ENCODE results near the gene CCDC57.

Gene CCDC57

GRCh38 chr17:82247182-82247823, 34.7 kb upstream of the CCDC57 start:
- in situ Hi-C loops (cut with HindIII; ENCODE audit: low sequenced_read_pairs) = no loop called here

GRCh38 chr17:82246365-82247181, 33.9 kb upstream of the CCDC57 start:
- in situ Hi-C loops (cut with HindIII; ENCODE audit: low sequenced_read_pairs) = no loop called here

DNA sequence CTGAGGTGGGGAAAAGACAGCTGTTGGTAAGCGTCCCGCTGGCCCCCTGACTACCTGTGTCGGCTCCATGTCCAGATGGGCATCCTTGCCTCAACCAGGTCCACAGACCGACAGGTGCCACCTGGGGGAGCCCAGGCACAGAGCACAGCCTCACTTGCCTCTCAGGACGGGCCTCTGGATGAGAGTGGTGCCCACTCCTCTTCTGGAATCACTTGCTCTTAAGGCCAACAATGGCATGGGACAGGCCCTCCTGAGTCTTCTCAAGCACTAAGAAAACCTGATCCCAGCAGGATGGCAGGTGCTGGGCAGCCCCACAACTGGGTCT, 33.4 kb upstream of the CCDC57 start:
- in situ Hi-C loops (cut with HindIII; ENCODE audit: low sequenced_read_pairs) = no loop called here

GRCh38 chr17:82245134-82246039, 32.7 kb upstream of the CCDC57 start:
- in situ Hi-C loops (cut with HindIII; ENCODE audit: low sequenced_read_pairs) = no loop called here

GRCh38 chr17:82244413-82245133, 31.9 kb upstream of the CCDC57 start:
- in situ Hi-C loops (cut with HindIII; ENCODE audit: low sequenced_read_pairs) = loop anchor here (5.0 kb wide), 1 partner anchor 103 kb away; no protein-coding TSS in a partner anchor

- in situ Hi-C loops (cut with HindIII; ENCODE audit: low sequenced_read_pairs) = loop anchor here (5.0 kb wide), 1 partner anchor 103 kb away; no protein-coding TSS in a partner anchor
Observed at GRCh38 chr17:82243648-82244412, 31.2 kb upstream of the CCDC57 start.

- in situ Hi-C loops (cut with HindIII; ENCODE audit: low sequenced_read_pairs) = loop anchor here (5.0 kb wide), 1 partner anchor 104 kb away; no protein-coding TSS in a partner anchor
Observed at GRCh38 chr17:82242977-82243647, 30.5 kb upstream of the CCDC57 start.

GRCh38 chr17:82242698-82242976, 30.0 kb upstream of the CCDC57 start:
- in situ Hi-C loops (cut with HindIII; ENCODE audit: low sequenced_read_pairs) = loop anchor here (5.0 kb wide), 1 partner anchor 105 kb away; no protein-coding TSS in a partner anchor

- in situ Hi-C loops (cut with HindIII; ENCODE audit: low sequenced_read_pairs) = loop anchor here (5.0 kb wide), 1 partner anchor 105 kb away; no protein-coding TSS in a partner anchor
Observed at GRCh38 chr17:82241926-82242697, 29.5 kb upstream of the CCDC57 start.

- in situ Hi-C loops (cut with HindIII; ENCODE audit: low sequenced_read_pairs) = loop anchor here (5.0 kb wide), 1 partner anchor 106 kb away; no protein-coding TSS in a partner anchor
Observed at GRCh38 chr17:82241183-82241925, 28.7 kb upstream of the CCDC57 start.

- in situ Hi-C loops (cut with HindIII; ENCODE audit: low sequenced_read_pairs) = loop anchor here (5.0 kb wide), 1 partner anchor 107 kb away; no protein-coding TSS in a partner anchor
Observed at GRCh38 chr17:82240506-82241182, 28.0 kb upstream of the CCDC57 start.

DNA sequence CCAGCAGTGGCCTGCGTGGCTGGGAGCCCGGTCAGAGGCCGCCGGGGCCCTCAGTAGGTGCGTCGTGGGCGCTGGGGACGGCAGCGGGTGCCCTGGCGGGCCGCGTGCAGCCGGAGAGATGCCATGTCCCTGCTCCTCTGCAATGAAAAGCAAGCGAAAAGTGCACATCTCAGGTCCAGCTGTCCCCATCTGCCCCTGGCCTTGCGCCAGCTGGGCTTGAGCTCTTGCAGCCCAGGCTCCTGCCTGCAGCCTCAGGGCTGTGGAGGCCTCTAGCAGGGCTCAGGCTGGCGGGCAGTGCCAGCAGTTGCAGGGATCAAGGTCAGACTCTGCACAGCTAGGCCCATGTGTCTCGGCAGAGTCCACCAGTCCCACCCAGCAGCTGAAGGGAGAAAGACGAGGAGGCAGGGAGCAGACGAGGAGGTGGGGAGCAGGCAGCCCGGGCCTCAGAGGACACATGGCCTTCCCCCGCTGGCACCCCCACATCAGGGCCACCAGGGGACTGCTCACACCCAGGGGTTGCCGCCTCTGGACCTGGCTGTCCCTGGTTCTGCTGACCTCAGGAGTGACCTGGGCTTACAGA, 27.4 kb upstream of the CCDC57 start:
- in situ Hi-C loops (cut with HindIII; ENCODE audit: low sequenced_read_pairs) = loop anchor here (5.0 kb wide), 1 partner anchor 107 kb away; no protein-coding TSS in a partner anchor

DNA sequence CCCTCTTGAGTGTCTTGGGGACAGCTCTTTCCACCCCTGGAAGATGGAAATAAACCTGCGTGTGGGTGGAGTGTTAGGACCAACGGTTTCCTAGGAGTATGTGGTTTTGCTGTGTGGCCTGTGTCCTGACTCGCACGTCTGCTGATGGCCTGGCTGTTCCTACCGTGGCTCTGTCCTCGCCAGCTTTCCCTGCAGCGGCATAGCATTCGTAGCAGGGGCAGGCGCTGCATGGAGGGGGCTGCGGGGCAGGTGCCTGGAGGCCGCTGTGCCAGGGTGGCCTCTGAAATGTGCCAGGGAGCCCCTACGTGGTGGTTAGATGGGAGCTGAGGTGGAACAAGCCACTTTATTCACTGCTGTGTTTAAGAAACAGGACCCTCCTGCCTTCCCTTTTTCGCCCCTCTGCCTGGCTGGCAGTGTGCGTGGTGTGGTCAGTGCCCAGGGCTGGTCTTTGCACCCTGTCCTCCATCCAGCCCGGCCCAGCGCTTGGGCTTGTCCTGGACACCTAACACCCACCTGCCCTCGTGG, 26.8 kb upstream of the CCDC57 start:
- in situ Hi-C loops (cut with HindIII; ENCODE audit: low sequenced_read_pairs) = no loop called here

DNA sequence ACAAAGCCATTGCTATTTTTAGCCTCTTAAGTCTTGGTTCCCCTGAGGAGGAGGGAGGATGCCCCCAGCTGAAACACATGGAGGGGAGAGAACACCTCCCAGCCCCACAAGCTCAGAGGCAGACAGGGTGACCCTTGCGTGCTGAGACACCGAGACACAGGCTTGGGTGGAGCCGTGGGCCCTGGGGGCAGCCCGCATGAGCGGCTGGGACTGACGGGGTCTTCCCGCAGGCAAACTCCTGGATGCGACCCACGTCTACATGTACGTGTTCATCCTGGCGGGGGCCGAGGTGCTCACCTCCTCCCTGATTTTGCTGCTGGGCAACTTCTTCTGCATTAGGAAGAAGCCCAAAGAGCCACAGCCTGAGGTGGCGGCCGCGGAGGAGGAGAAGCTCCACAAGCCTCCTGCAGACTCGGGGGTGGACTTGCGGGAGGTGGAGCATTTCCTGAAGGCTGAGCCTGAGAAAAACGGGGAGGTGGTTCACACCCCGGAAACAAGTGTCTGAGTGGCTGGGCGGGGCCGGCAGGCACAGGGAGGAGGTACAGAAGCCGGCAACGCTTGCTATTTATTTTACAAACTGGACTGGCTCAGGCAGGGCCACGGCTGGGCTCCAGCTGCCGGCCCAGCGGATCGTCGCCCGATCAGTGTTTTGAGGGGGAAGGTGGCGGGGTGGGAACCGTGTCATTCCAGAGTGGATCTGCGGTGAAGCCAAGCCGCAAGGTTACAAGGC, 26.0 kb upstream of the CCDC57 start:
- in situ Hi-C loops (cut with HindIII; ENCODE audit: low sequenced_read_pairs) = no loop called here

DNA sequence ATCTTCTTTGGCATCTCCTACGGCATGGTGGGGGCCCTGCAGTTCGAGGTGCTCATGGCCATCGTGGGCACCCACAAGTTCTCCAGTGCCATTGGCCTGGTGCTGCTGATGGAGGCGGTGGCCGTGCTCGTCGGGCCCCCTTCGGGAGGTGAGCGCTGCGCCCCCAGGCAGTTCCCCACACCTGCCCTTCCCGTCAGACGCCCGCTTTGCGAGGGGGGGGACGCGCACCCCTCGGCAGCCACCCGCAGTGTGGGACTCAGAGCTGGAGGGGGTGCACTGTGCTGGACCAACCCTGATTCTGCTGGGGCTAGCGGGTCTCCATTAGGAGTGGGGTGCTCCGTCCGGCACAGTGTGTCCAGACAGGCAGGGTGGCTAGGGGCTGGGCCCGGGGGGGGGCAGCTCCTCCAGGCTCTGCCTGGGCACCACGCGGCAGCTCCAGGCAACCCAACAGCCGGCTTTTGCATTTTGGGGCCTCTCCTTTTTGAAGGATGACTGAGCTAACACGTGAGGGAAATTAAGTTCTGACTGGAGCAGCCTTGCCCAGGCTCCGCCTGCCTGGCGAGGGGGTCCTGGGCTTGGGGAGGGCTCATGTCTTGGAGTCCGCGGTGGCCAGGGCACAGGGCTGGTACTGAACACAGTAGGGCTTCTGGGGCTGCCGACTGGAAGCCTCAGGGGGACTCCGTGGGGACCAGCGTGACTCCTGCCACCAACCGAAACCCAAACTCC, 25.3 kb upstream of the CCDC57 start:
- in situ Hi-C loops (cut with HindIII; ENCODE audit: low sequenced_read_pairs) = no loop called here

Measured in endothelial cell of hepatic sinusoid (primary cell).